Putamen (tissue), 1 donor: ENCODE data around the gene STMND1.

Experiments
- DNase-seq: peaks from one replicate; pipeline ENCODE4 v3.0.0-alpha.2; 2016; ENCODE audit warnings: low spot score

STMND1 gene

DNA sequence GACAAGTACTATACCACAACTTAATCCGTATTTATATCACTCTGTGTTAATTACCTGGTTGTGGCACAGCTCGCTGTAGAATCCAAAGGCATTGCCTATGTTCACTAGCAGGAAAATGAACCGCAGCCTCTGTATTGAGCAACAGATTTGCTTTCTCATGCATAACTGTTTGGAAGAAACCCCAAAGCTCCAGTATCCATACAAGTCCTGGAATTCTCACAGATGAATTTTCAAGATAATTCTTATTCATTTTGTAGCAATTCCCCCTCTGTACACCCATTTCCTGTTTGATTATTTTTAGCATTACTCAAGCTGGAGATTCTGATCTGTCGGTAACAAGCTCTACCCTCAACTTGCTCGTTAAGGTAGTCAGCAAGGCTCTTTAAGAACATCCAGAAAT, 63.5 kb downstream of the STMND1 start:
- DNase-seq, result no peak

GRCh38 chr6:17167327-17167979, 65.6 kb downstream of the STMND1 start:
- DNase-seq, result no peak

DNA sequence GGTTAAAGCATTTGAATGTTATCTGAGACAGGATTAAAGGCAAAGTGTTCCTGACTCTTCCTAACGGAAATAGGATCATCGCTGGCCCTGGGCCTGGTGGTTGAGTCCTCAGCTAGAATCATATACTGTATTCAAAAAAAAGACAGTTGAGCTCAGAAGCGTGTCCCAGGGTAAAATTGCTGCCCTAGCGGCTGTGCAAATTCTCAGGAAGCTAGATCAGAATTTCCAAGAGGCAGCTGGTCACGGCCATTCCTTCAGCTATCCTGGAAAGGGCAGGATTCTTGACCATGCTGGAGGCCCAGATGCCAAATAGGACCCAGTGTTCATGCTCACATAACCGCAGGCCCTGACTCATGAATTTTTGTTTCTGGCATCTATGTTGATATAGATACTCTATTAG, 67.4 kb downstream of the STMND1 start:
- no peak for DNase-seq

- no peak for DNase-seq
Observed at GRCh38 chr6:17169711-17170110, 67.9 kb downstream of the STMND1 start.

DNA sequence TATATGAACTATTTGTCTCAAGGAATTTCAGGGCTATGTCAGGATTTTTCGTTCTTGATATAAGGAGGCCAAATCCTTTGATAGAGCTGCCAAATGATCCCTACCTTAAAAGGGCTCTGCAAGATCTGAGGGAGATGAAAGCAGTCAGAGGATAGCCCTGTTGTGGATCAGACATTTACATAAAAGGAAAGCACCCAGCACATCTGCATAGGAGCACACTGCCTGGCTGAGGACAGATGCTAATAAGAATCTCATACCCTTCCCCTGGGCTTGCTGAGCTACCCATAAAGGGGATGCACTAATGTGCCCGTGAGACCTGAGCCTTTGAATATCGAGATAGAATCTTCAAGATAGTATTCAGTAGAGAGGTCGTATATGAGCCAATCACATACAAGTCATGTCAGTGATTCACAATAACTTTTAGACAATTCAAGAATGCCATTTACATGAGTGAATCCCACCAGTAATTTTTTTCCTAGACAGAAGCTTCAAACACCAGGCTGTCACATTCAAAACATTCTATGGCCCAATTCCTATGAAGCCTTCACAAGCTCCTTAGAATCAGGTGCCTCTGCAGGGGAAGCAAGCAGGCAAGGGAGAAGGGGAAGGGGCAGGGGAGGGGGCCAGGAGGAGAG, 71.1 kb downstream of the STMND1 start:
- no peak for DNase-seq

- DNase-seq, result no peak
Observed at GRCh38 chr6:17178326-17178725, 76.5 kb downstream of the STMND1 start.

DNA sequence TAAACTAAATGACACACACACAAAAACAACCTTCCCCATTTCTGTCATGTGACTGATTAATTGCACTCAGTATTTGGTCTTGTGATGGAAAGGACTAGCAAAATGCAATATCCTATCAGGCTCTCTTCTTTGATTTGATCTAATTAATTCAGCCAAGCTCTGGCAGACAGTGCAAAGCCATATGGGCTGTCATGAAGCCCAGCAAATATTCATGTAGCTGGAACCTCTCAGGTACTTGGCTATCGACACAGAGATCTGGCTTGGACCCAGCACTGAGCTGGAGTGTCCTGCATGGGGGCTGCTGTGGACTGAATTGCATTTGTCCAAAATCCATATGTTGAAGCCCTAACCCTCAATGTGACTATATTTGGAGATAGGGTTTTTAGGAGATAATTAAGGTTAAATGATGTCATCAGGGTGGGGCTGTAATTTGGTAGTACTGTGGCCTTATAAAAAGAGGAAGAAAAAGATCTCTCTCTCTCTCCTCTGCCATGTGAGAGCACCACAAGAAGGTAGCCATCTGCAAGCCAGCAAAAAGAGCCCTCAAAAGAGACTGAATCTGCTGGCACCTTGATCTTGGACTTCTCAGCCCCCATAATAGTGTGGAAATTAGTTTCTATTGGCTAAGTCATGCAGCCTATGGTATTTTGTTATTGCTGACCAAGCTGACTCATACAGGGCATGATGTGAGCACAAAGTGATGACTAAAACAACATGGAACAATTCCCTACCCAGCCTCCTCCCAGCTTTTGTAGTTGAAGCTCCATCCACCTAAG, 77.1 kb downstream of the STMND1 start:
- DNase-seq, result no peak

- no peak for DNase-seq
Observed at GRCh38 chr6:17179530-17180073, 77.8 kb downstream of the STMND1 start.
